ENCODE data around the gene HORMAD1.
"Not testable (repeated sequence)": the region's sequence is repeated elsewhere in the genome, so short reads cannot be mapped to it uniquely, and the experiment has no call there.

The HORMAD1 gene, protein sequence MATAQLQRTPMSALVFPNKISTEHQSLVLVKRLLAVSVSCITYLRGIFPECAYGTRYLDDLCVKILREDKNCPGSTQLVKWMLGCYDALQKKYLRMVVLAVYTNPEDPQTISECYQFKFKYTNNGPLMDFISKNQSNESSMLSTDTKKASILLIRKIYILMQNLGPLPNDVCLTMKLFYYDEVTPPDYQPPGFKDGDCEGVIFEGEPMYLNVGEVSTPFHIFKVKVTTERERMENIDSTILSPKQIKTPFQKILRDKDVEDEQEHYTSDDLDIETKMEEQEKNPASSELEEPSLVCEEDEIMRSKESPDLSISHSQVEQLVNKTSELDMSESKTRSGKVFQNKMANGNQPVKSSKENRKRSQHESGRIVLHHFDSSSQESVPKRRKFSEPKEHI

GRCh38 chr1:150720703-150721102, at the start of gene HORMAD1:
TSS of gene HORMAD1 (minus strand) at chr1:150720895. CDS start at chr1:150719505, 1,390 bp downstream.
- DNase-seq, result no peak

GRCh38 chr1:150767704-150768103, 47.0 kb upstream of the HORMAD1 start:
- not testable (repeated sequence) for DNase-seq

- DNase-seq, result not testable (repeated sequence)
These were observed 45.2 kb upstream of the HORMAD1 start for GRCh38 chr1:150765977-150766301.

GRCh38 chr1:150765296-150765976, 44.7 kb upstream of the HORMAD1 start, which contains the start of gene CTSS:
TSS of gene CTSS (minus strand) at chr1:150765778. CDS start at chr1:150764763, 1,015 bp downstream.
- DNase-seq, result no peak

GRCh38 chr1:150764617-150765101, 44.0 kb upstream of the HORMAD1 start:
- DNase-seq, result no peak

DNA sequence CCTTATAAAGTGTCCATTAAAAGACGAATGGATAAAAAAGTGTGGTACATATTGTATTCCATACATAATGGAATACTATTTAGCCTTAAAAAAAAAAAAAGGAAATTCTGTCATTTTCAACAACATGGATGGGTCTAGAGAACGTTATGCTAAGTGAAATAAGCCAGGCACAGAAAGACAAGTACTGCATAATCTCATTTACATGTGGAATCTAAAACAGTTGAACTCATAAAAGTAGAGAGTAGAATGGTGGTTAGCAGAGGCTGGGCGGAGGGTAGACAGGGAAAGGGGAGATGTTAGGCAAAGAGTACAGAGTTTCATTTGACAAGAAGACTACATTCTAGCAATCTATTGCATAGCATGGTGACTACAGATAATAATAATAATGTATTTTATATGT, 42.3 kb upstream of the HORMAD1 start:
- DNase-seq, result no peak

GRCh38 chr1:150762552-150762951, 41.9 kb upstream of the HORMAD1 start:
- no peak for DNase-seq

- no peak for DNase-seq
These were observed 41.1 kb upstream of the HORMAD1 start for GRCh38 chr1:150761801-150762200.

DNA sequence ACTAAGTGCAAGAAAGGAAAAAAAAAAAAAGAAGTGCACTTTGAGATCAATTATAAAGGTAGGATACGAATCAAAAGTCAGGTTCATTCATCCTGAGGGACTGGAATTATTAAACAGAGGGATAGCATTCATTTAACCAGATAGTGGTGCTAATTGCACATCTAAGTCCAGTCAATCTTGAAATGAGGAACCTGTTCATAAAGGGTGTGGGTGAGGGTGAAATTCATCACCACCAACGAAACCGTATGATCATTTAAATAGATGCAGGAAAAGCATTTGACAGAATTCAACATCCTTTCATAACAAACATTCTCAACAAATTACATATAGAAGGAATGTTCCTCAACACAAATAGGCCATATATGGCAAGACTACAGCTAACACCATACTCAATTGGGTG, 39.3 kb upstream of the HORMAD1 start:
- DNase-seq, result no peak

GRCh38 chr1:150753416-150753815, 32.7 kb upstream of the HORMAD1 start:
- DNase-seq, result no peak

- no peak for DNase-seq
These were observed 30.7 kb upstream of the HORMAD1 start for GRCh38 chr1:150751443-150751842.

- DNase-seq, result no peak
These were observed 29.1 kb upstream of the HORMAD1 start for GRCh38 chr1:150749720-150750311.

DNA sequence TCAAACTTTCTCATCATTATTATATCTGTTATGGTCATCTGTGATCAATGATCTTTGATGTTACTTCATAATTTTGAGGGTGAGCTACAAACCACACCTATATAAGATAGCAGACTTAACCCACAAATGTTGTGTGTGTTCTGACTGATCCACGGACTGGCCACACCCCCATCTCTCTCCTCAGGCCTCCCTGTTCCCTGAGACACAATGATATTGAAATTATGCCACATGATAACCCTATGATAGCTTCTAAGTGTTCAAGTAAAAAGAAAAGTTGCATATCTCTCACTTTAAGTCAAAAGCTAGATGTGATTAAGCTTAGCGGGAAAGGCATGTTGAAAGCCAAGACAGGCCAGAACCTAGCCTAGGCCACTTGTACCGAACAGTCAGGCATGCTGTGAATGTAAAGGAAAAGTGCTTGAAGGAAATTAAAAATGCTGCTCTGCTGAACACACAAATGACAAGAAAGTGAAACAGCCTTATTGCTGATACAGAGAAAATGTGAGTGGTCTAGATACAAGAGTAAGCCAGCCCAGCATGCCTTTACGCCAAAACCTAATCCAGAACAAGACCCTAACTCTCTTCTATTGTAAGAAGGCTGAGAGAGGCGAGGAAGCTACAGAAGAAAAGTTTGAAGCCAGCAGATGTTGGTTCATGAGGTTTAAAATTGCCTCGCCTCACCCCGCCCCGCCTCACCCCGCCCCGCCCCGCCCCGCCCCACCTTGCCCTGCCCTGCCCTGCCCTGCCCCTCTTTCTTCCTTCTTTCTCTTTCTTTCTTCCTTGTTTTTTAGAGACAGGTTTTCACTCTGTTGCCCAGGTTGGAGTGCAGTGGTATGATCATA, 28.4 kb upstream of the HORMAD1 start:
- DNase-seq, result no peak

DNA sequence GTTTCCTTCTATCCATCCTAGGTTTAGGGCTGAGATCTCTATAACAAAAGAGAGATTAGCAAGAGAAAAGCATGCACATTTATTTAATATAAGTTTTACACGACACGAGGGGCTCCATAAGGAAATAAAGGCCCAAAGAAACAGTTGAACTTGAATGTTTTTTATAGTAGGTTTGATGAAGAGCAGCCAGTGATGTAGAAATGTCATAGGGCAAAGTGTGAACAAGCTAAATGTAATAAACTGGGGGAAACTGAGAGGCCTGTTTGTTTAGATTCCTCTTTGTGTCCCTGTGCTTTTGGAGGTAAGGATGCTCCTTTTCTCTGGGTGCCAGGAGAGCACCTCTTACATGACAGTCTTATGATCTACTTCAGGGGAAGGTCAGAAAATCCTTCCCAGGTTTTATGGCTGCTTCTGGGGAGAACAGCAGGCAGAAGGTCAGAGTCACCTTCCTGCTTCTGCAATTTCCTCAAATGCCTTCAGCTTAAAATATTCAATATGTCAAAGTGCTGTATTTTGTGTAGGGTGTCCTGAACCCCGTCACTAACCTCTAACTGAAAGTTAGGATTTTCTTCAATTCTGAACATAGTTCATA, 9.5 kb upstream of the HORMAD1 start:
- no peak for DNase-seq

GRCh38 chr1:150724336-150724735, 3.6 kb upstream of the HORMAD1 start:
- DNase-seq, result no peak

DNA sequence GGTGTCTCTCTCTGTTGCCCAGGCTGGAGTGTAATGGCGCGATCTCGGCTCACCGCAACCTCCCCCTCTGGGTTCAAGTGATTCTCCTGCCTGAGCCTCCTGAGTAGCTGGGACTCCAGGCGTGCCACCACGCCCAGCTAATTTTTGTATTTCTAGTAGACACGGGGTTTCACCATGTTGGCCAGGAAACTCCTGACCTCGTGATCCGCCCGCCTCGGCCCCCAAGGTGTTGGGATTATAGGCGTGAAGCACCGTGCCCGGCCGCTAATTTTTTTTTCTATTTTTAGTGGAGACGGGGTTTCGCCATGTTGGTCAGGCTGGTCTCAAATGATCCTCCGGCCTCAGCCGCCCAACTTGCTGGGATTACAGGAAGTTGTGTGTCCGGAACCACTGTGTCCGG, 597 bp downstream of the HORMAD1 start:
- no peak for DNase-seq

DNA sequence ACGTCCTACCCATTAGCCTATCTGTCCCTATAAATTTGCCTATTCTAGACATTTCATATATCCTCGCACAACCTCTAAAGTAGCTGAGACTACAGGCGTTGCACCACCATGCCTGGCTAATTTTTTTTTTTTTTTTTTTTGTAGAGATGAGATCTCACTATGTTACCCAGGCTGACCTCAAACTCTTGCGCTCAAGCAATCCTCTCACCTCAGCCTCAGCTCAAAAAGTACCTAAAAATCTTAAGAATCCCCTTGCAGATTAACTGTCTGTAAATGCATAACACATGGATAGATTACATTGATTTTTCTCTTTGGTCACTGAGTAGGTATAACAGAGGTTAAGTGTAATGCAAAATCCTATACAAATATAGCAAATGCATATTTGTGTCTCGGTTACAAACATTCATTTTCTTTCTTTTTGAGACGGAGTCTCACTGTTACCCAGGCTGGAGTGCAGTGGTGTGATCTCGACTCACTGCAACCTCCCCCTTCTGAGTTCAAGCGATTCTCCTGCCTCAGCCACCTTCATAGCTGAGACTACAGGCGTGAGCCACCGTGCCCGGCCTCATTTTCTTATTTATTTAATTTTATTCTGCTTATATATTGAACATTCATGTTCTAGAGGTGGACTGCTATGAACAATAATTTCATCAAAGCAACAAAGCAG, 2.3 kb downstream of the HORMAD1 start:
- no peak for DNase-seq

DNA sequence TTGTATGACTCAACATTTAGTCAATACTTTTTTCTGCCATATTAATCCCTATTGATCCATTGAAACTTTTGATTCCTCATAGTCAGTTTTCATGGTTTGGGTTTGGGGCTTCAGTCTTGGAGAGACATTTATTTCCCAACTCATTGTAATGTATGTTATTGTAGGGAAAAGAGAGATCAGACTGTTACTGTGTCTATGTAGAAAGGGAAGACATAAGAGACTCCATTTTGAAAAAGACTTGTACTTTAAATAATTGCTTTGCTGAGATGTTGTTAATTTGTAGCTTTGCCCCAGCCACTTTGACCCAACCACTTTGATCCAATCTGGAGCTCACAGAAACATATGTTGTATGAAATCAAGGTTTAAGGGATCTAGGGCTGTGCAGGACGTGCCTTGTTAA, 11.7 kb downstream of the HORMAD1 start:
- DNase-seq, result not testable (repeated sequence)

DNA sequence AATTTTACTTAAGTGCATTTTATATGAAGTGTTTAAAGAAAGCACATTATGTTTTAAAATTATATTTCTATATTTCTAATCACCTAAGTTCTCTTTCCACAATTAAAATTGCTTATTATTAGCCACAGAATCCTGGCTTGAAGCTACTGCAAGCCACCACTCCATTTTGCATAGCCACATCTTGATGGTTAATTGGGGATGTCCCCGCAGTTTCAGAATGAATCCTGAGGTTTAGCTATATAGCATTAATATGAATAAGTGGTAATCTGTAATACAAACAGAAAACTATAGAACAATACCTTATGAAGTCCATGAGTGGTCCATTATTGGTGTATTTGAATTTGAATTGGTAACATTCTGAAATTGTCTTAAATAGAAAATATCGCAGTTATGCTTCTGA, 12.1 kb downstream of the HORMAD1 start:
- no peak for DNase-seq

GRCh38 chr1:150706091-150706490, 14.6 kb downstream of the HORMAD1 start:
- no peak for DNase-seq

- DNase-seq, result no peak
These were observed 17.3 kb downstream of the HORMAD1 start for GRCh38 chr1:150703427-150703826.
